ENCODE data around the gene RBBP8.

DNA sequence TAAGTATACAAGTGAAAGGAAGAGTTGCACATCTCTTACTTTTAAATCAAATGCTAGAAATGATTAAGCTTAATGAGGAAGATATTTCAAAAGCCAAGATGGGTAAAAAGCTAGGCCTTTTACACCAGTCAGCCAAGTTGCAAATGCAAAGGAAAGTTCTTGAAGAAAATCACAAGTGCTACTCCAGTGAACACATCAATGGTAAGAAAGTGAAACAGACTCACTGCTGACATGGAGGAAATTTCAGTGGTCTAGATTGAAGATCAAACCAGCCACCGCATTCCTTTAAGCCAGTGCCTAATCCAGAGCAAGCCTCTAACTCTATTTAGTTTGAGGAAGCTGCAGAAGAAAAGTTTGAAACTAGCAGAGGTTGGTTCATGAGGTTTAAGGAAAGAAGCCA is 79.1 kb downstream of the RBBP8 start:
- TF ChIP-seq NFIC (IDR thresholded peaks at IDR 0.05) (no peak), USF1 (IDR thresholded peaks at IDR 0.05) (no peak), EP300 (IDR thresholded peaks at IDR 0.05; ENCODE audit: borderline replicate concordance) (no peak), RAD21 (IDR thresholded peaks at IDR 0.05; ENCODE audit: low read depth) (no peak), TCF12 (IDR thresholded peaks at IDR 0.05; ENCODE audit: low read depth) (no peak), CREB1 (IDR thresholded peaks at IDR 0.05; ENCODE audit: low read depth) (no peak), YY1 (IDR thresholded peaks at IDR 0.05; ENCODE audit: low read depth) (no peak), CEBPB (IDR thresholded peaks at IDR 0.05) (no peak), REST (IDR thresholded peaks at IDR 0.05; ENCODE audit: low read depth) (no peak), TAF1 (IDR thresholded peaks at IDR 0.05; ENCODE audit: low read depth) (no peak)
- TF ChIP-seq, protein P1, sequence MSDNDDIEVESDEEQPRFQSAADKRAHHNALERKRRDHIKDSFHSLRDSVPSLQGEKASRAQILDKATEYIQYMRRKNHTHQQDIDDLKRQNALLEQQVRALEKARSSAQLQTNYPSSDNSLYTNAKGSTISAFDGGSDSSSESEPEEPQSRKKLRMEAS (IDR thresholded peaks at IDR 0.05), result no peak
